Activated gamma-delta T cell treated with anti-CD3 and anti-CD28 coated beads, Interleukin-2, amount 50 U/mL, for 16 hours (primary cell): ENCODE results near the gene PARD6A.
A peak's percentile ranks its signal among the peaks of the same experiment; 100 is the strongest.

Experiments
- DNase-seq: peaks from one replicate; pipeline ENCODE4 v3.0.0-alpha.2; 2020; ENCODE audit warnings: low read depth

Gene PARD6A

DNA sequence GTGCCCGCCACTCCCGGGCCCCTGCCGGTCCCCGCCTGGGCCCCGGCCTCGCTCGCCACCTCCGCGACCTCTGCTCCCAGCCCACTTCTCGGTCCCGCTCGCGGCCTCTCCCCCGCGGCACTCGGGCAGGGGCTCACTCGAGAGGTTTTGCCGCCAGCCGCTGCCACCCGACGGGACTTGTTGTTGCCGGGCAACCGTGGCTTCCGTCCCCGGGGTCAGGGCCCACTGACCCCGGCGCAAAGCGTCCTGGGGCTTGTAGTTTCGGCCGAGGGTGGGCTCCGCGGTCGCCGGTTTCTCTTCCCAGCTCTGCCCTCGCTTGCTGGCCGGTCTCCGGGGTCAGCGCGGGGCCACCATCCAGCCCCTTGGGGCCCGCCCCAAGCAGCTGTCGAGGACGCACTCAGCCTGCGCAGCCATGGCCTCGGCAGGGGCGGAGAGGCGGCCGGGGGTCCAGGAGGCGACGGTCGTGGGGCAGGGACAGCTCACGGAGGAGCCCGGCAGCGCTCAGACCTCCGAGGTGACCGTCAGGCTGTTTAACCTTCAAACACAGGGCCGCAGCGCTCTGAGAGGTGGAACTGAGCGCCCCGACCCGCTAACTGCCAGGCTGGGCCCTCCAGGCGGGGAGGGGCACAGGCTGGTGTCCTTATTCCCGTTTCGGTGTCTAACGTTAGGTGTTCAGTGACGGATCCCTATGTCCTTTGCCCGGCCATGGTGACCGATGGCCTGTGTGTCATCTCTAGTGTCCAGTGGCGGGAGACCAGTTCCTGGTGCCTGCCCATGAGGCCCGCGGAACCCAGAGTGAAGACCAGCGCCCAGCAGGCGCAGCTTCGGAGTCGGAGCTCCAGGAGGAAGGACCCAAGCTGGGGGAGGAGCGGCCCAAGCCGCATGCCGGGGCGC is 6.0 kb downstream of the PARD6A start, which contains the start of the genes C16orf86 and ENKD1:
Gene C16orf86, plus strand, starts transcription at position 256 of the 894 bp plus-strand sequence. Its CDS starts 157 bp downstream, at position 413.
Gene ENKD1, minus strand, starts transcription at position 192 of the 894 bp plus-strand sequence. CDS start 308 bp downstream, outside the sequence.
- peak; percentile 73 for DNase-seq

DNA sequence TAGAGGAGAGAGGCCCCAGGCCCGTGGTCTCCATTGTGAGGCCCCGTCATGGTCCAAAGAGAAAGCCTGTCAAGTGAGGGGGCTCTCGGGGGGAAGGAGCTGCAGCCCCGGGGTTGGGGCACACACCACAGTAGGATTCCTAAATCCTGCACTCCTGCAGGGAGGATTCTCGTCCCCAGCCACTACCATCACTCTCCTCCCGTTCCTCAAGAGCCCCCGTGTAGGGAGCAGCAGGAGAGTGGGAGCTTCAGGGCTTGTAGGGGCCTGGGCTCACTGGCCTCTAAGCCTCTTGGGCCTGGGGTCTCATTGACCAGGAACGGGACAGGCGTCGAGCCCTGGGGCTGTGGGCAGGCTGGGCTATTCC is 6.7 kb downstream of the PARD6A start:
- no peak for DNase-seq

DNA sequence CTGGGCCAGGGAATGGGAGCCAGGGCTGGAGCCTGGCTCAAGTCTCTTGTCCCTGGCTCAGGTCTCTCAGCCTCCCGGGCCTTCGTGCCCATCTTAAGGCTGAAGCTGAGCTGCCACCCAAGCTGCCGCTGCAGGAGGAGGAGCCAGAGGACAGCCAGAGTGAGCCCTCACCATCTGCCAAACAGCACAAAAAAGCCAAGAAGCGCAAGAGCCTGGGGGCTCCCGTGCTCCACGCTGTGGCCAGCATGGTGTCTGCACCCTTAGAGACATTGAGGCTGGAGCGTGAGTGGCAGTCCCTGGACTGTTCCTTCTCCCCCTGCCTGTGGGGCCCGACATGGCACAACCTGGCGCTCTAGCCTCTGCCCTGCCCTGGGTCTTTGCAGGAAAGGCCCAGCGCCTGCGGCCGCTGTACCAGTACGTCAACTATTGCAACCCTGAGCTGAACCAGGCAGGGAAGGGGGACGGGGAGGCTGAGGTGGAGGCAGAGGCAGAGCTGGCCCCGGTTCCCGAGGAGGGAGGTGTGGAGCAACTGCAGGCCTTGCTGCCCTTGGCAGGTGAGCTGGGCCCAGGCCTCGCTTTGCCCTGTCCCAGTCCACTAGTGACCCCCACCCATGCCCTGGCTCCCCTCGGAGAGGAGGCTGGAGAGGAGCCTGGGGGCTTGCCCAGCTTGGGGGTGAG is 7.2 kb downstream of the PARD6A start:
- DNase-seq: peak; percentile 63

DNA sequence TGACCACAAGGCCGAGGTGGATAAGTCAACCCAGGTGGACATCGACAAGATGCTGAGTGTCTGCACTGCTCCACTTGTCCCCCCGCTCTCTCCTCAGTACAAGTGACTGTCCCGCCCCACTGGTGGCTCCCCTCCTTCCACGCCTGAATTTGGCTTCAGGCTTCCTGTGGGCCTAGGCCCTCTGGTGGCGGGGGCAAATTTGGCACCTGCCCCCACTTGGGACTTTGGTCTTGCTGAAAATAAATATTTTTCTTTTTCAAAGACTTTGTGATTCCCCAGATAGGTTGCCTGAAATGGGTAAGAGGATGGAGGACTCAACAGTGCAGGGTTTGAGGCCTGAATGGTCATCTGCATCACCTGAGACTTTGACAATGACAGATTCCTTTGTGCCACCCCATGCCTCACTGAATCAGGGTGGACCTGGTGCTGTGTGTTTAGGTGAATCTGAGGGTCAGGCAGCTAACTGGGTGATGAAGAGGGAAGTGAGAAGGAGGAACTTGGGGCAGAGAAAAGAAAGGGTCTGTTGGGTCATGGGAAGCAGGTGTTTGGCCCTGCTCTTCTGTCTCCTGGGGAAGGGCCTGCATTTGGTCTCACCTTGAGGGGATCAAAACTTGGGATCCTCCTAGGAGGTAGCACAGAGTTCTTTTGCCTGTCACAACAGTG is 7.9 kb downstream of the PARD6A start:
- DNase-seq: no peak

DNA sequence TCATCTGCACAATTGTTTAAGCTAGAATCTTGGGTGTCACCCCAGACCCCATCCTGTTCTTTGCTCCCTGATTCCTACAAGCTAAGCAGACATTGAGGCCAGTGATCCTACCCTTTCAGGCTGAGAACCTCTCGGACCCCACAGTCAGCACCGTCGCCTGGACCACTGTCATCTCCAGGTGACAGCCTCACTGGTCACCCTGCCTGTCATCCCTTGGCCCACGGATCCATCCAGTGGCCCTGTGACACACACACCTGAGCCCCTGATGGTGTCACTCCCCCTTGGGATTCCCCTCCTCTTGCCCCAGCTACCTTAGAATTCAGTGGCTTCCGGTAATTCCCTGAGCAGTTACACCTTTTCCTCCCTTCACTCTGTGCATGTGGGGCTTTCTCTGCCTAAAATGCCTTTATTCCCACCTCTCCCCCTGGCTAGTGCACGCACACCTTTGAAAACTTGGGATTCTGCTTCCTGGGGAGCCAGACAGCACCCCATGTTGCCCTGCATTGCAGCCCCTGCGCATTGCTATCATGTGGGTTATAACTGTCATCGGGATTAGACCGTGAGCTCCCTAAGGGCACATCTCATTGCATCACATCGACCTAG is 8.8 kb downstream of the PARD6A start:
- DNase-seq: no peak

DNA sequence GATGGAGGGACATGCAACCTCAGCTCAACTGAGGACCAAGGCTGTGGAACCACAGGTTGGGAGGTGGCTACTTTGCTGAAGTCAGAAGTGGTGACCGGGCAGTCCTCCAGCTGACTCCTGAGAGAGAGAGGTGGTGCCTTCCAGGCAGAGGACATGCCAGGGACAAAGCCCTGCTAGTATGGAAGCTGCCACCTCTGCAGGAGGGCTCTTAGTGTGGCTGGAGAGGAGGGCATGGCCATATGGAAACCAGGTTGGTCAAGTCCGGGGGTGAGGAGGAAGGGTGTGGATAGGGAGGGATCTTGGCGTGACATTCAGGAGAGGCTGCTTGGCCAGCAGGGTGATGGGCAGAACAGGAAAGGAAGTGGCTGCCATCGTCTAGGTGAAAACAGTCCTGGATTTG is 11.5 kb downstream of the PARD6A start:
- no peak for DNase-seq

DNA sequence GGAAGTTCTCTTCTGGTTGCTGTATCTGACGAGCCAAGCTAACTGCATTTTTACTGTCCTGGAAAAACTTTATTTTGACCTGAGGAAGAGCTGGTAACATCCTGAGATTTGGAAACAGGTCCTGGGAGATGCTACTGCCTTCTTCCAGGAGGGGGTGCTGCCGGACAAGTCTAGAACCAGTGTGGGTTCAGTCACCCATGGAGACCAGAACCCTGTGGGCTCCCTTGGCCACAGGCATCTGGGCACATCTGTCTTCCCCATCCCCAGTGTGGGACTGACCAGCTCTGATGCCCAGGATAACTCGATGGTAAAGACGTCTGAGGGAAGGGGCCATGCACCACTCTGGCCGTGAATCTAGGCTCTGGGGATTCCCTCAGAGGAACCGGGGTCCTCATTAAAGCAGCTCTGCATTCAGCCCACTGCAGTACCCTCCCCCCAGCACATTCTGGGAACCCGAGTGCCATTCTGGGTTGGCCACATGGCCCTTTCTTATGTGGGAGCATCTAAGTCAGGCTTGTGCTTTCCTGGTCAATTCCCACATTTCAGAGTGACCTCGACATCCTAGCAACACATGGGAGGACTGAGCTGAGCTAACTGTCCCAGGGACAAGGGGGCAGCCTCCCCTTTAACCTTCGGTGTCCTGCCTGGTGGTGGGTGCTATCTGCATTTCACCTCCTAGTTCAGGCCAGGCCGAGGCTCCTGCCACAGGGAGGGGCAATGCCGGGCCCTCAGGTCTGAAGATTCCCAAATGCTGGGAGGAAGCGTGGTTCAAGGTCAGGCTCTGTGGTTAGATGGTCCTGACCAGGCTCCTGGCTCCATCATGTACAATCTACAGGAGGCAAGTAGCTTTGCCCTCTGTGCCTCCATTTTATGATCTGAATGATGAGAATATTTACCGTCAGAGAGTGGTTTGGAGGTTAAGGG is 12.2 kb downstream of the PARD6A start:
- no peak for DNase-seq

DNA sequence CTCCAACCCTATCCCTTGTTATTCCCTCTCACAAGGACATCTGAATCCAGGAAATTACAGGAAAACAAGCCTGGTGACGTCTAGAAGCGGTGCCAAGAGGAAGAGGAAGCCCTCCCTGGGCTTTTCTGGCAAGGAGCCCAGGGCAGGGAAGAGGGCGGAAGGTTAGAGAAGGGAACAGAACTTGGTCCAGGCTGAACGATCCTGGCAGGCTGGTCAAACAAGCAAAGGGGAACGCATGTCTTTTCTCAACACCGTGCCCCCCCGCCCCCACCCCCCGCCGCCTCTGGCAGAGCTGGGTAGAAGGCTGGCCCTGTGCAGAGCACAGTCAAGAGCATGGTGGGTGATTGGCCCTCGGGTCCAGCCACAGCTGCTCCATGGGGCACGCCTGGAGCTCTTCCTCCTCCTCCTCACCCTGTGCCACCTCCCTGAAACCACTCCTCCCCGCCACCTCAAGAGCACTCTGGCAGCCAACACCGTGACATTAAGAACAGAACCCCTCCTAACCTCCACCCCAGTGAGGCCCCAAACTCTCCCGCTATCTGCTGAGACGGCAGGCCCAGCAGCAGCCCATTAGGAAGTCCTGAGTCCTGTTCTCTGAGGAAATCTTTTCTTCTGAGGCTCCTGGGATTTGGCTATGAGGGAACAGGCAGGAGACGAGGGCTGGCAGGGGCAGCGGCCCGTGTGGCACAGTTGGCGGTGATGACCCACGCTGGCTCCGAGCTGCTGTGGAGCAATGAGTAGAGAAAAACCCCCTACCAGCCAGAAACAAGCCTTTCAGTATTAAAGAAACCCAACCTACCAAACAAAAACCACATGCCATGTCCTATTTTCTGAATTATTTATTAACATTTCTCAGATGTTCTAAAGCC is 13.2 kb downstream of the PARD6A start:
- no peak for DNase-seq

DNA sequence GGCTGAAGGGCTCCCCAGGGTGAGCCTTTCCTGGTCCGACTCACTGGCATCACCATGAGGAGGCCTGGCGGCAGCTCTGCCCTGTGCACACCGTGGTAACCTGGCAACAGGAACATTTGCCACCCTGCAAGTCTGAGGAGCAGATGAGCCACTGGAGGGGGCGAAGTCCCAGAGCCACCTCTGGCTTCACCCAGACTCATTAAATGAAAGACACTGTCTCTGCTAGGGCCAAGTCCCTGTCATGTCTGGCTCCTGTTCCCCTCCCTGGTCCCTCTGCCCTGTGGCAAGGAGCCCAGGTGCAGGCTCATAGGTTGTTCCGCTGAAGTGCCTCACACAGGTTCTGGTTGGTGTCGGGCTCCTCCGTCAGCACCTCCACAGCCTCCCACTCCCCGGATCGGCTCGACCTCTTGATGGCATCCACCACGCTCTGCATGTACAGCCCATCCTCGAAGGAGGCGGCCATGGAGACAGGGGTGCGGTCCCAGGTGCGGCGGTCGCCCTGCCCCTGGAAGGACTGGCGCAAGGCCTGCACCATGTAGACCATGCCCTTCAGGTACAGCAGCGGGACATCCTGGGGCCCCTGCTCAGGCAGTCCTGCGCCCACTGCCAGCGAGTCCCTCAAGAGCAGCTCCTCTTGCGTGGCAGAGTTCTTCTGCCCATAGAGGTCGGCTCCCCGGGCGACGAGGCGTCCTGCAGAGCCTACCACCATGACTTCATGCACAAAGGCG is 14.3 kb downstream of the PARD6A start:
- no peak for DNase-seq

DNA sequence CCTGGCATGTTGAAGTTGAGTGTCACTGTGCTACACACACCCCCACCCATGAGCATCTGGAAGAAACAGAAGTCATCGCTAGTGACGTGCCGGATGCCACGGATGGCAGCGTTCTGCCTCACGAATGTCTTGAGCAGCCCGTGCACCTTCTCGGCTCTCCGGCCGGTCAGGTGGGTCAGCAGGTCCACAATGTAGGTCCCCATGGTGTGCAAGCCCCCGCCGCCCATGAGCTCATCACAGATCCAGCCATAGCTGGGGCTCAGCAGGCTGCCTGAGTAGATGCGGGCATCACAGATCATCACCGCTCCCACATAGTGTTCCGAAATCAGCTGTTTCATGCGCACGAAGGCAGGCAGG is 14.8 kb downstream of the PARD6A start:
- DNase-seq: no peak

DNA sequence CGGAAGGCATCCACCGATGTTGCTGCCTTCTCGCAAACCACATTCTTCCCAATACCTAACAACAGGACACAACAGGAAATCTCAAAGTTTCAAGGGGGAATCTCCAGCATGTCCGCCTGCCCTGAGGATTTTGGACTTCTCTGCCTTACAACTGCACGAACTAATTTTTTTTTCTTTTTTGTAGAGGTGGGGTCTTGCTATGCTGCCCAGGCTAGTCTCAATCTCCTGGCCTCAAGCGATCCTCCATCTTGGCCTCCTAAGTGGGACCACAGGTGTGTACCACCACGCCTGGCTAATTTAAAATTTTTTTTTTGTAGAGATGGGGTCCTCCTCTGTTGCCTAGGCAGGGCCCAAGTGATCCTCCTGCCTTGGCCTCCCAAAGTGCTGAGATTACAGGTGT is 15.2 kb downstream of the PARD6A start:
- no peak for DNase-seq

DNA sequence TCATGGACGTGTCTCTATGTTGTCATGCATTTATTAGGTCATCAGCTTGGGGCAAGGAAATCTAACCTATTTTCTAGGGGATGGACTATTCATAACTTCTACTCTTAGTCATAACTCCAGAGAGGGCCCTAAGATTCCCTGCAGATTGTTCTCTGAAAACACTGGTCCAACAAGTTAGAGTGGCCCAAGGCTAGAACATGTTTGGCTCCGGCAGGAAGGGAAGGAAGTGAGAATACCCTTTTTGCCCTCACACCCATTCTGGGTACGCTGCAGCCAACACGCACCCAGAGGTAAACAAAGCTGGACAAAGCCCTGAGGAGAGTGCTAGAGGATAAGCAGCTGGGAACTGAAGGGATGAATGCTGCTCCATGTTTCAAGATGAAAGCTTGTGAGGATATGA is 15.8 kb downstream of the PARD6A start:
- DNase-seq: no peak

DNA sequence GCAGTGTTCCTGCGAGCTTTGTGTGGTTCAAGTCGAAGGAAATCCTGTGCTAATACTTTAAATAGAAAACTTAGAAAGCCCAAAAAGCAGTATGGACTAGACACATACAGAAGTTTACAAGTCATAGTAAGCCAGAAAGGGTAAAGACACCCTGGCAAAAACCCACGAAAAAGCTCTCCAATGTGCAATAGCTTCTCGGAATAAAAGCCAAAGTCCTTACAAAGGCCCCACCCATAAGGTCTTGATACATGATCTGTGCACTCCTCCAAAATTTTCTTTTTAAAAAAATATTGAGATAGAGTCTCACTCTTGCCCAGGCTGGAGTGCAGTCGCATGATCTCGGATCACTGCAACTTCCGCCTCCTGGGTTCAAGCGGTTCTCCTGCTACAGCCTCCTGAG is 16.2 kb downstream of the PARD6A start:
- no peak for DNase-seq

DNA sequence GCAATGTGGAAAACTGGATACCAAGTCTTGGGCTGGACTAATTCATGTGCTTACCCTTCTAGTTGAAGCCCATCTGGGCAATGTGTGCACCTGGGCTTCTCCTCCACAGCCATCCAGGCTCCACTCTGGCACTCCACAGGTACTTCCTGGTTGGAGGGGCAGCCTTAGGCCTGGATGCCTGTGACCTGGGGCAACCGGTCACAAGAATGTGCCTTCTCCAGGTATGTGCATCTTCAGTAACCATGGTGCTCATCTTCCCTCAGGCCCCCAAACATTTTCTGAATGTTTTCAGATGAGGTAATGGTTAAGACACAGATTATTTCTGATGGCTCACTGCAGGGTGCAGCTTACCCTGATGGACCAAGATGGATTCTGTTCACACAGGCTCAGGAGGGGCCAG is 17.0 kb downstream of the PARD6A start:
- no peak for DNase-seq

DNA sequence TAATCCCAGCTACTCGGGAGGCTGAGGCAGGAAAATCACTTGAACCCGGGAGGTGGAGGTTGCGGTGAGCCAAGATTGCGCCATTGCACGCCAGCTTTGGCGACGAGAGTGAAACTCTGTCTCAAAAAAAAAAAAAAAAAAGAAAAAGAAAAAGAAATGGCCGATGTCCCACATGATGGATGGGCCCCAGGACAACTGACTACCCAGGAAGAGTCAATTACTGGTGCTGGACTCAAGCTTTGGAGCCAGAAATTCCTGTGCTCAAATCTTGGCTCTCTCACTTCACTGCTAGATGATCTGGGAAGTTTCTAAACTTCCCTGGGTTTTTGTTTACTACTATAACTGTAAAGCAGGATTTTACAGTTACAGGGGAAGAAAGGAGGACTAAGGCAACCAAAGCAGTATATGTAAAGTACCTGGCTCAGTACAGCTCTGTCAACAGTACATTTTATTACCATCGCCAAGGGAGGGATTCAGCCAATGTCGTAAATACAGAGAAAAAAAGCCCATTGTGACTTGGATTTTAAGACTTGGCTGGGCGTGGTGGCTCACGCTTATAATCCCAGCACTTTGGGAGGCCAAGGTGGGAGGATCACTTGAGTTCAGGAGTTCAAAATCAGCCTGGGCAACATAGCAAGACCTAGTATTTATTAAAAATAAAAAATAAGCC is 17.7 kb downstream of the PARD6A start:
- no peak for DNase-seq

DNA sequence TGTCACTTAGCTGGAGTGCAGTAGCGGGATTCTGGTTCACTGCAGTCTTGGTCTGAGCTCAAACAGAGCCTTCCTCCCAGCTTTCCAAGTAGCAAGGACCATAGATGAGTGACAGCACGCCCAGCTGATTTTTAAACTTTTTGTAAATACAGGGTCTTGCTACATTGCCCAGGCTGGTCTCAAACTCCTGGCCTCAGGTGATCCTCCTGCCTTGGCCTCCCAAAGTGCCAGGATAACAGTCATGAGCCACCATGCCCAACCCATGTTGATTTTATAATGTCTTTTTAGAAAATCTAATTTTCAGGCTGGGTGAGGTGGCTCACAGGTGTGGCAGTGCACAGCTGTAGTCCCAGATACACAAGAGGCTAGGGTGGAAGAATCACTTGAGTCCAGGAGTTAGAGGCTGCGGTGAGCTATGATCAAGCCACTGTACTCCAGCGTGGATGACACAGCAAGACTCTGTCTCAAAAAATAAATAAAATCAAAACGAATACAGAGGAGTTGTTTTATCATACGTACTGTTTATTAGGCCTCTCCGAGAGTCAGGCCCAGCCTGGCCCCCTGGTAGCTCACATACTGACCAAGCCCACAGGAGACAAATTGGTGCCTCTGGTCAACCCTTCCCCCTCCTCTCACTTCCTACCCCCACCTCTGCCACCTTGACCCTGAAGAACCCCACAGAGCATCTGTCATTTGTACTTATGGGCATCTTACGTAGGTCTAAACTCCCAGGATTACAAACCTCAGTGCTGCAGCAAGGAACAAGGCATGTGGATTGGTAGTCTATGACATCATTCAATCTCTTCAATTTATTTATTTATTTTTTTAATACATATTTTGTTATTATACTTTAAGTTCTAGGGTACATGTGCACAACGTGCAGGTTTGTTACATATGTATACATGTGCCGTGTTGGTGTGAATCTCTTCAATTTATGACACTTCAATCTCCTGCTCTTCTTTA is 19.5 kb downstream of the PARD6A start:
- DNase-seq: no peak

DNA sequence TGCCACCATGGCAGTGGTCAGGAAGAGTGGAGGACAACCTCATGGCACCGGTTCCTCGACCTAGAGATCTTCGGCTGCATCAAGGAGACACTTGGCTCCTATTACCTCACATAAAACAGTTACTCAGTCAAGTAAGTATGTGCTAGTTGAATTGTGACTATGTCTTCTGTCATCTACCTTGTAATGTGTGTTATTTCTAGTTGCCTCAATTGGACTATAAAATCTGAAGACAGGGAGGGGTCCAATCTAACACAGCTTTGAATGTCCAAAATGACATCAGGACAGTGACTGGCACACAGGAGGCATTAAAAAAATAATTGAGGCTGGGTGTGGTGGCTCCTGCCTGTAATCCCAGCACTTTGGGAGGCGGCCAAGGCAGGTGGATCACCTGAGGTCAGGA is 23.0 kb downstream of the PARD6A start:
- DNase-seq: no peak
